HL-60 (cell line): ENCODE measurements around the gene LPAR2.

Source experiments
- DNase-seq, 2 experiments: peaks; one replicate each; pipeline ENCODE4 v3.0.0-alpha.2; 2010 to 2020; ENCODE audit warnings: low read depth in 1 of 2, low spot score in 1 of 2
- H3K27ac ChIP-seq: fragments of 250-450 bp; sonication (Bioruptor Pico); replicated peaks from 2 replicates; pipeline ENCODE4 v1.5.1; 2020; ENCODE audit warnings: mild to moderate bottlenecking, moderate library complexity
- H3K27me3 ChIP-seq: fragments of 250-450 bp; sonication (Bioruptor Pico); 2 replicates; pipeline ENCODE4 v1.5.1; 2021; ENCODE audit warnings: mild to moderate bottlenecking, moderate library complexity; ENCODE audit not compliant: insufficient read depth, poor library complexity, severe bottlenecking
- H3K4me3 ChIP-seq: replicated peaks from 2 replicates; pipeline ENCODE4 v1.5.1; 2011; ENCODE audit warnings: mild to moderate bottlenecking, control low read depth, low read length; ENCODE audit not compliant: insufficient read depth
- GABPA ChIP-seq: IDR thresholded peaks from 2 replicates; pipeline ENCODE4 v1.6.1; 2012; ENCODE audit warnings: low read depth
- POLR2AphosphoS5 ChIP-seq: IDR thresholded peaks from 2 replicates; pipeline ENCODE4 v1.6.1; 2012; ENCODE audit warnings: low read depth
- REST ChIP-seq: IDR thresholded peaks from 2 replicates; pipeline ENCODE4 v1.6.1; 2012; ENCODE audit warnings: low read depth; ENCODE audit not compliant: insufficient replicate concordance
- SPI1 ChIP-seq: IDR thresholded peaks from 2 replicates; pipeline ENCODE4 v1.6.1; 2012; ENCODE audit warnings: low read depth, mild to moderate bottlenecking, borderline replicate concordance
- TF ChIP-seq, protein P1 (sequence below): IDR thresholded peaks from one replicate; pipeline ENCODE4 v1.5.1; 2011; ENCODE audit warnings: low read length, control low read depth, inconsistent platforms; ENCODE audit not compliant: insufficient read depth

Gene LPAR2

GRCh38 chr19:19587771-19588170, 40.2 kb downstream of the LPAR2 start:
- DNase-seq: no peak
- H3K27me3 ChIP-seq: no peaks in the 10 kb centered on the region
- H3K4me3 ChIP-seq: no peak overlapping the region
- no peak overlapping the region for H3K27ac ChIP-seq
- TF ChIP-seq POLR2AphosphoS5: no peak
- no peak for TF ChIP-seq SPI1
- no peak for TF ChIP-seq GABPA
- TF ChIP-seq, protein P1, sequence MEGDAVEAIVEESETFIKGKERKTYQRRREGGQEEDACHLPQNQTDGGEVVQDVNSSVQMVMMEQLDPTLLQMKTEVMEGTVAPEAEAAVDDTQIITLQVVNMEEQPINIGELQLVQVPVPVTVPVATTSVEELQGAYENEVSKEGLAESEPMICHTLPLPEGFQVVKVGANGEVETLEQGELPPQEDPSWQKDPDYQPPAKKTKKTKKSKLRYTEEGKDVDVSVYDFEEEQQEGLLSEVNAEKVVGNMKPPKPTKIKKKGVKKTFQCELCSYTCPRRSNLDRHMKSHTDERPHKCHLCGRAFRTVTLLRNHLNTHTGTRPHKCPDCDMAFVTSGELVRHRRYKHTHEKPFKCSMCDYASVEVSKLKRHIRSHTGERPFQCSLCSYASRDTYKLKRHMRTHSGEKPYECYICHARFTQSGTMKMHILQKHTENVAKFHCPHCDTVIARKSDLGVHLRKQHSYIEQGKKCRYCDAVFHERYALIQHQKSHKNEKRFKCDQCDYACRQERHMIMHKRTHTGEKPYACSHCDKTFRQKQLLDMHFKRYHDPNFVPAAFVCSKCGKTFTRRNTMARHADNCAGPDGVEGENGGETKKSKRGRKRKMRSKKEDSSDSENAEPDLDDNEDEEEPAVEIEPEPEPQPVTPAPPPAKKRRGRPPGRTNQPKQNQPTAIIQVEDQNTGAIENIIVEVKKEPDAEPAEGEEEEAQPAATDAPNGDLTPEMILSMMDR: no peak
- no peak for TF ChIP-seq REST

GRCh38 chr19:19584356-19584755, 43.7 kb downstream of the LPAR2 start:
- no peak overlapping the region for H3K4me3 ChIP-seq
- no peak overlapping the region for H3K27ac ChIP-seq
- TF ChIP-seq, protein P1: no peak
- TF ChIP-seq POLR2AphosphoS5: no peak
- no peak for TF ChIP-seq SPI1
- TF ChIP-seq GABPA: no peak
- TF ChIP-seq REST: no peak
- H3K27me3 ChIP-seq: no peaks in the 10 kb centered on the region
- no peak for DNase-seq

GRCh38 chr19:19582471-19582870, 45.5 kb downstream of the LPAR2 start:
- no peak overlapping the region for H3K4me3 ChIP-seq
- no peaks in the 10 kb centered on the region for H3K27me3 ChIP-seq
- no peak for TF ChIP-seq POLR2AphosphoS5
- no peak for TF ChIP-seq GABPA
- TF ChIP-seq, protein P1: no peak
- no peak for TF ChIP-seq REST
- no peak for TF ChIP-seq SPI1
- no peak overlapping the region for H3K27ac ChIP-seq
- no peak for DNase-seq
